H9 (cell line): ENCODE data around the gene LRP8. TPM values are rescaled to one million over a fixed set of nuclear protein-coding genes. Genes with fewer than 3 reads are reported as not detected.
A peak's percentile ranks its signal among the peaks of the same experiment; 100 is the strongest.

Experiments
- DNase-seq: peaks from one replicate; pipeline ENCODE4 v3.0.0-alpha.2; 2017
- H2AFZ ChIP-seq: one replicate; pipeline ENCODE4 v1.6.1; 2013; ENCODE audit warnings: mild to moderate bottlenecking, low read length, control low read depth, moderate library complexity
- H2AK5ac ChIP-seq: 2 replicates; pipeline ENCODE4 v1.6.1; 2013; ENCODE audit warnings: low read length, control low read depth, mixed read lengths; ENCODE audit not compliant: insufficient read length
- H2BK120ac ChIP-seq: one replicate; pipeline ENCODE4 v1.6.1; 2013; ENCODE audit warnings: low read depth, mild to moderate bottlenecking, low read length, control low read depth, inconsistent platforms; ENCODE audit not compliant: poor library complexity, severe bottlenecking
- H2BK12ac ChIP-seq: 2 replicates; pipeline ENCODE4 v1.6.1; 2013; ENCODE audit warnings: low read length, control low read depth, mixed read lengths, low read depth; ENCODE audit not compliant: insufficient read length
- H2BK15ac ChIP-seq: 2 replicates; pipeline ENCODE4 v1.6.1; 2013; ENCODE audit warnings: low read depth, low read length, control low read depth
- H2BK20ac ChIP-seq: one replicate; pipeline ENCODE4 v1.6.1; 2013; ENCODE audit warnings: low read depth, mild to moderate bottlenecking, low read length, control low read depth, inconsistent platforms; ENCODE audit not compliant: poor library complexity, severe bottlenecking
- H2BK5ac ChIP-seq: 2 replicates; pipeline ENCODE4 v1.6.1; 2013; ENCODE audit warnings: low read length, control low read depth, mixed read lengths; ENCODE audit not compliant: insufficient read length
- H3K14ac ChIP-seq: 2 replicates; pipeline ENCODE4 v1.6.1; 2013; ENCODE audit warnings: low read length, control low read depth; ENCODE audit not compliant: insufficient read depth
- H3K18ac ChIP-seq: 2 replicates; pipeline ENCODE4 v1.6.1; 2013; ENCODE audit warnings: low read depth, mild to moderate bottlenecking, mixed read lengths, low read length, control low read depth; ENCODE audit not compliant: insufficient read length
- H3K23ac ChIP-seq: 2 replicates; pipeline ENCODE4 v1.6.1; 2013; ENCODE audit warnings: low read length, control low read depth, mixed read lengths, low read depth; ENCODE audit not compliant: insufficient read length
- H3K23me2 ChIP-seq: 2 replicates; pipeline ENCODE4 v1.6.1; 2013; ENCODE audit warnings: low read depth, mild to moderate bottlenecking, mixed read lengths, low read length, control low read depth; ENCODE audit not compliant: insufficient read length, poor library complexity, severe bottlenecking
- H3K27ac ChIP-seq: 2 replicates; pipeline ENCODE4 v1.5.1; 2013; ENCODE audit warnings: low read length, control low read depth, mixed read lengths, low read depth; ENCODE audit not compliant: insufficient read length
- H3K27me3 ChIP-seq: 2 replicates; pipeline ENCODE4 v1.6.1; 2013; ENCODE audit warnings: low read length, control low read depth, inconsistent platforms; ENCODE audit not compliant: insufficient read depth
- H3K4ac ChIP-seq: 2 replicates; pipeline ENCODE4 v1.6.1; 2013; ENCODE audit warnings: low read depth, mild to moderate bottlenecking, control low read depth, inconsistent platforms, low read length, moderate library complexity
- H3K4me1 ChIP-seq: 2 replicates; pipeline ENCODE4 v1.6.1; 2013; ENCODE audit warnings: low read length, control low read depth, inconsistent platforms; ENCODE audit not compliant: insufficient read depth
- H3K4me2 ChIP-seq: 2 replicates; pipeline ENCODE4 v1.6.1; 2013; ENCODE audit warnings: low read length, control low read depth, mixed read lengths; ENCODE audit not compliant: insufficient read length, insufficient read depth
- H3K56ac ChIP-seq: 2 replicates; pipeline ENCODE4 v1.6.1; 2013; ENCODE audit warnings: low read depth, mild to moderate bottlenecking, mixed read lengths, low read length, control low read depth; ENCODE audit not compliant: insufficient read length
- H3K79me1 ChIP-seq: 2 replicates; pipeline ENCODE4 v1.6.1; 2013; ENCODE audit warnings: low read depth, mild to moderate bottlenecking, moderate library complexity, low read length, control low read depth, inconsistent platforms; ENCODE audit not compliant: insufficient read depth, poor library complexity, severe bottlenecking
- H3K79me2 ChIP-seq: 2 replicates; pipeline ENCODE4 v1.6.1; 2013; ENCODE audit warnings: low read length, control low read depth, inconsistent platforms; ENCODE audit not compliant: insufficient read depth
- H3K9ac ChIP-seq: 2 replicates; pipeline ENCODE4 v1.6.1; 2013; ENCODE audit warnings: low read length, control low read depth, mixed read lengths; ENCODE audit not compliant: insufficient read length; ENCODE audit errors: extremely low read depth
- H3K9me3 ChIP-seq: one replicate; pipeline ENCODE4 v1.6.1; 2013; ENCODE audit warnings: low read depth, low read length, inconsistent platforms; ENCODE audit not compliant: control insufficient read depth
- H3T11ph ChIP-seq: one replicate; pipeline ENCODE4 v1.6.1; 2013; ENCODE audit warnings: mild to moderate bottlenecking, low read length, control low read depth, inconsistent platforms
- H4K20me1 ChIP-seq: one replicate; pipeline ENCODE4 v1.6.1; 2013; ENCODE audit not compliant: control insufficient read depth, insufficient read length, insufficient read depth
- H4K5ac ChIP-seq: 2 replicates; pipeline ENCODE4 v1.6.1; 2013; ENCODE audit warnings: low read depth, mild to moderate bottlenecking, mixed read lengths, low read length, control low read depth; ENCODE audit not compliant: insufficient read length
- H4K8ac ChIP-seq: replicated peaks from 2 replicates; pipeline ENCODE4 v1.6.1; 2013; ENCODE audit warnings: low read length, control low read depth, mixed read lengths, low read depth; ENCODE audit not compliant: insufficient read length
- H4K91ac ChIP-seq: 2 replicates; pipeline ENCODE4 v1.6.1; 2013; ENCODE audit warnings: low read depth, mild to moderate bottlenecking, moderate library complexity, mixed read lengths, low read length, control low read depth; ENCODE audit not compliant: insufficient read length
- H3K27ac Mint-ChIP-seq, 3 experiments: 2 replicates in 2 of 3; 3 replicates in 1 of 3; pipeline ENCODE4 v1.8.0; 2020 to 2021; ENCODE audit warnings: mixed read lengths in 3 of 3, mild to moderate bottlenecking in 1 of 3, moderate library complexity in 1 of 3
- H3K27me3 Mint-ChIP-seq: 2 replicates; pipeline ENCODE4 v1.8.0; 2021; ENCODE audit warnings: low read depth, mild to moderate bottlenecking, moderate library complexity, mixed read lengths
- H3K36me3 Mint-ChIP-seq, 3 experiments: 2 replicates in 2 of 3; 3 replicates in 1 of 3; pipeline ENCODE4 v1.8.0; 2020 to 2021; ENCODE audit warnings: low read depth in 3 of 3, mixed read lengths in 3 of 3; ENCODE audit not compliant: insufficient read depth in 1 of 3
- H3K4me1 Mint-ChIP-seq, 2 experiments: 2 replicates each; pipeline ENCODE4 v1.8.0; 2020; ENCODE audit warnings: mixed read lengths in 2 of 2
- H3K4me3 Mint-ChIP-seq, 2 experiments: 2 replicates in 1 of 2; 3 replicates in 1 of 2; pipeline ENCODE4 v1.8.0; 2020 to 2021; ENCODE audit warnings: mild to moderate bottlenecking in 2 of 2, mixed read lengths in 2 of 2, moderate library complexity in 1 of 2
- H3K9me3 Mint-ChIP-seq, 2 experiments: 2 replicates in 1 of 2; 3 replicates in 1 of 2; pipeline ENCODE4 v1.8.0; 2020; ENCODE audit warnings: mild to moderate bottlenecking in 2 of 2, mixed read lengths in 2 of 2, moderate library complexity in 1 of 2
- CTCF ChIP-seq: fragments of 200-600 bp; sonication (generic); conservative IDR thresholded peaks from 3 replicates; pipeline ENCODE4 v1.8.0; 2021; ENCODE audit warnings: antibody characterized with exemption, mild to moderate bottlenecking
- WGBS: extraction: QIAGEN DNeasy Blood & Tissue Kit; methylation state at CpG from one replicate; pipeline ENCODE4 v1.1.7; 2013; ENCODE audit warnings: missing lambda C conversion rate, low lambda C conversion rate, mixed read lengths; ENCODE audit not compliant: insufficient read length; ENCODE audit errors: extremely low coverage; 5-methylcytosine and 5-hydroxymethylcytosine counted together
- total RNA-seq: library from RNA; stranded (reverse); gene quantifications from 2 replicates; pipeline ENCODE4 v1.2.1, GENCODE V29; 2021

Gene LRP8
- total RNA-seq, 1 experiment from 2014 or later: 78.6 TPM

- no peak for DNase-seq
- Histone ChIP-seq H3K4me2 (no peak overlapping the region), H2BK15ac (no peak overlapping the region), H3K79me1 (no peaks in the 10 kb centered on the region), H3K18ac (no peak overlapping the region), H3K9ac (no peak overlapping the region), H2BK120ac (no peak overlapping the region), H4K91ac (no peak overlapping the region), H4K20me1 (peaks cover 3% of the 10 kb centered on the region), H3K4ac (no peak overlapping the region), H3K9me3 (no peaks in the 10 kb centered on the region), H3T11ph (no peak overlapping the region), H3K14ac (no peak overlapping the region), H2BK20ac (no peak overlapping the region), H2AFZ (no peak overlapping the region), H3K23ac (no peak overlapping the region), H2BK5ac (no peak overlapping the region), H2AK5ac (no peak overlapping the region), H4K8ac (no peak overlapping the region), H3K56ac (no peak overlapping the region), H3K4me1 (no peaks in the 10 kb centered on the region), H3K27ac (no peak overlapping the region), H4K5ac (no peak overlapping the region), H3K27me3 (no peaks in the 10 kb centered on the region), H3K79me2 (peaks cover 6% of the 10 kb centered on the region; the same call in 1 of the 2 replicates), H2BK12ac (no peak overlapping the region), H3K23me2 (no peaks in the 10 kb centered on the region)
- no peak for TF ChIP-seq CTCF
- Mint-ChIP-seq H3K27ac (peak overlapping the region; percentile 65 to 91 (median 74); a peak in 5 of 7 replicates), H3K36me3 (peaks cover 8 to 29% (median 12%) of the 10 kb centered on the region in 3 experiments; a peak in 5 of 7 replicates), H3K4me1 (peaks cover 29 to 37% of the 10 kb centered on the region in 2 experiments), H3K9me3 (no peaks in the 10 kb centered on the region), H3K27me3 (no peaks in the 10 kb centered on the region), H3K4me3 (no peak overlapping the region; a peak in 1 of 5 replicates)
- WGBS: no CpG with 5 or more reads among the region's 7 CpGs
Measured at GRCh38 chr1:53303243-53303642, 24.6 kb downstream of the LRP8 start.
